Peyer's patch (tissue), 4 donors: ENCODE measurements around the gene GPR21. TPM values are rescaled to one million over a fixed set of nuclear protein-coding genes. Genes with fewer than 3 reads are reported as not detected.
A peak's percentile ranks its signal among the peaks of the same experiment; 100 is the strongest.

Source experiments
- DNase-seq, 3 donors: peaks; one replicate each; pipeline ENCODE4 v3.0.0-alpha.2; 2017 to 2019
- H3K27ac ChIP-seq, 4 donors: fragments of 200-600 bp; sonication (generic); one replicate each; pipeline ENCODE4 v1.5.1; 2016 to 2019
- H3K27me3 ChIP-seq, 2 donors: fragments of 200-600 bp; sonication (generic); one replicate each; pipeline ENCODE4 v1.5.1; 2019
- H3K36me3 ChIP-seq, 3 donors: fragments of 200-600 bp; sonication (generic); one replicate each; pipeline ENCODE4 v1.5.1; 2016 to 2019
- H3K4me1 ChIP-seq, 4 donors: fragments of 200-600 bp; sonication (generic); one replicate each; pipeline ENCODE4 v1.5.1; 2016 to 2019
- H3K4me3 ChIP-seq, 4 donors: fragments of 200-600 bp; sonication (generic); 1 replicate in 3 of 4; 2 replicates in 1 of 4; pipeline ENCODE4 v1.5.1; 2016 to 2019; ENCODE audit warnings: mild to moderate bottlenecking in 1 of 4
- H3K9me3 ChIP-seq, 4 donors: fragments of 200-600 bp; sonication (generic); one replicate each; pipeline ENCODE4 v1.5.1; 2016 to 2019; ENCODE audit warnings: mild to moderate bottlenecking in 1 of 4
- CTCF ChIP-seq, 6 experiments: fragments of 450-650 bp in 4 of 6; fragments of 200-600 bp in 2 of 6; sonication (generic) in 1 of 6; IDR thresholded peaks; one replicate each; pipeline ENCODE4 v1.5.1; 2017 to 2019; ENCODE audit warnings: antibody characterized with exemption in 6 of 6, mild to moderate bottlenecking in 3 of 6, moderate library complexity in 1 of 6
- POLR2A ChIP-seq, 2 donors: fragments of 450-650 bp; IDR thresholded peaks; one replicate each; pipeline ENCODE4 v1.5.1; 2017; ENCODE audit warnings: antibody characterized with exemption in 2 of 2, mild to moderate bottlenecking in 2 of 2, moderate library complexity in 2 of 2
- small RNA-seq, 2 donors: library from RNA; depleted of rRNA; stranded (forward); fragments of <200 nt; gene quantifications; one replicate each; pipeline ENCODE3, GENCODE V24; 2016
- total RNA-seq, 4 donors: library from RNA; depleted of rRNA; stranded (reverse); fragments of >200 nt; gene quantifications; one replicate each; pipeline ENCODE4 v1.1.0, GENCODE V29; 2016

GPR21 gene
- total RNA-seq, 4 donors from 2014 or later: 1.9 to 2.5 (median 1.9) TPM; not detected in 1

- Histone ChIP-seq H3K4me3 (no peak overlapping the region), H3K4me1 (no peaks in the 10 kb centered on the region), H3K27ac (no peak overlapping the region), H3K27me3 (no peaks in the 10 kb centered on the region), H3K9me3 (no peaks in the 10 kb centered on the region), H3K36me3 (peaks cover 0 to 48% (median 0%) of the 10 kb centered on the region in 3 donors)
- no peak for DNase-seq
- TF ChIP-seq CTCF (IDR thresholded peaks at IDR 0.05): peak; percentile 38 to 64 (median 57)
- TF ChIP-seq POLR2A (IDR thresholded peaks at IDR 0.05): no peak
Observed at GRCh38 chr9:123081824-123082223, 48.4 kb downstream of the GPR21 start.

GRCh38 chr9:123083680-123084079 lies 50.2 kb downstream of the GPR21 start:
- peaks cover 0 to 42% (median 0%) of the 10 kb centered on the region in 3 donors for H3K36me3 ChIP-seq
- no peak overlapping the region for H3K27ac ChIP-seq
- no peaks in the 10 kb centered on the region for H3K4me1 ChIP-seq
- H3K9me3 ChIP-seq: no peaks in the 10 kb centered on the region
- no peak for TF ChIP-seq POLR2A (IDR thresholded peaks at IDR 0.05)
- no peak for TF ChIP-seq CTCF (IDR thresholded peaks at IDR 0.05)
- DNase-seq: no peak
- no peaks in the 10 kb centered on the region for H3K27me3 ChIP-seq
- H3K4me3 ChIP-seq: no peak overlapping the region

- Histone ChIP-seq H3K9me3 (no peaks in the 10 kb centered on the region), H3K27ac (no peak overlapping the region), H3K36me3 (peaks cover 0 to 42% (median 0%) of the 10 kb centered on the region in 3 donors), H3K4me1 (no peaks in the 10 kb centered on the region), H3K27me3 (no peaks in the 10 kb centered on the region), H3K4me3 (no peak overlapping the region)
- DNase-seq: no peak
- TF ChIP-seq POLR2A (IDR thresholded peaks at IDR 0.05): no peak
- no peak for TF ChIP-seq CTCF (IDR thresholded peaks at IDR 0.05)
Observed at GRCh38 chr9:123084256-123084655, 50.8 kb downstream of the GPR21 start.

Small RNA genes within 50 kb of the gene (small RNA-seq; reads per million reads assigned to genes)
- 0 reads per million in 2 donors for gene GPR21

Other genes with a start within 250 kb of the GPR21 start
- gene OR5C1, start 244.7 kb upstream of the GPR21 start, total RNA-seq: not detected
- not detected for gene OR1K1, start 233.5 kb upstream of the GPR21 start, total RNA-seq
- gene PDCL, start 205.1 kb upstream of the GPR21 start, total RNA-seq: 10 to 100 TPM in 3 of 4 donors, 1 to 10 TPM in 1; 7.0 to 33.8 (median 14.6) TPM
- 10 to 100 TPM; 27.9 to 48.7 (median 41.7) TPM for gene RC3H2, start 128.3 kb upstream of the GPR21 start, total RNA-seq
- gene ZBTB6, start 120.3 kb upstream of the GPR21 start, total RNA-seq: 10 to 100 TPM in 1 of 4 donors, 1 to 10 TPM in 3; 5.6 to 14.9 (median 7.7) TPM
- gene ZBTB26, start 102.2 kb upstream of the GPR21 start, total RNA-seq: 10 to 100 TPM in 1 of 4 donors, 1 to 10 TPM in 3; 3.2 to 18.2 (median 6.1) TPM
- gene RABGAP1, start 92.6 kb upstream of the GPR21 start, total RNA-seq: 10 to 100 TPM; 45.0 to 92.4 (median 49.7) TPM
- gene STRBP, start 234.9 kb downstream of the GPR21 start, total RNA-seq: 10 to 100 TPM; 20.8 to 49.9 (median 37.4) TPM